ENCODE data around the gene TIE1. TPM values are rescaled to one million over a fixed set of nuclear protein-coding genes. Genes with fewer than 3 reads are reported as not detected.
A peak's percentile ranks its signal among the peaks of the same experiment; 100 is the strongest.

The TIE1 gene
- total and polyA plus RNA-seq, 3 donors from 2014 or later, result 10.5 to 16.8 (median 10.9) TPM

GRCh38 chr1:43293176-43293575, 7.6 kb upstream of the TIE1 start:
- DNase-seq, result no peak
- Histone ChIP-seq H3K9me3 (no peaks in the 10 kb centered on the region), H3K36me3 (ENCODE audit: low read depth, missing control alignments) (no peaks in the 10 kb centered on the region), H3K27ac (no peak overlapping the region), H3K27me3 (no peaks in the 10 kb centered on the region), H3K4me3 (no peak overlapping the region), H3K4me1 (peaks cover 15% of the 10 kb centered on the region)
- intact Hi-C loops (cut with DNase I; ENCODE audit: low total_unique reads), result no loop called here
- TF ChIP-seq POLR2A (IDR thresholded peaks at IDR 0.05) (no peak), CTCF (IDR thresholded peaks at IDR 0.05) (no peak)
- WGBS, 2 donors, result 90 to 100% methylated on average over 2 of the region's 2 CpGs

GRCh38 chr1:43293896-43294760, 6.7 kb upstream of the TIE1 start:
- Histone ChIP-seq H3K27me3 (no peaks in the 10 kb centered on the region), H3K27ac (peak overlapping the region; percentile 50 to 72), H3K9me3 (no peaks in the 10 kb centered on the region), H3K36me3 (ENCODE audit: low read depth, missing control alignments) (no peaks in the 10 kb centered on the region), H3K4me1 (peaks cover 15% of the 10 kb centered on the region), H3K4me3 (no peak overlapping the region)
- DNase-seq, result no peak
- TF ChIP-seq CTCF (IDR thresholded peaks at IDR 0.05) (no peak), POLR2A (IDR thresholded peaks at IDR 0.05) (no peak)
- intact Hi-C loops (cut with DNase I; ENCODE audit: low total_unique reads), result no loop called here
- WGBS, 2 donors, result 71 to 91% methylated on average over 7 of the region's 7 CpGs

- Histone ChIP-seq H3K27ac (peak overlapping the region; percentile 50 to 72), H3K9me3 (no peaks in the 10 kb centered on the region), H3K27me3 (no peaks in the 10 kb centered on the region), H3K36me3 (ENCODE audit: low read depth, missing control alignments) (no peaks in the 10 kb centered on the region), H3K4me3 (no peak overlapping the region), H3K4me1 (peaks cover 13% of the 10 kb centered on the region)
- DNase-seq, result no peak
- intact Hi-C loops (cut with DNase I; ENCODE audit: low total_unique reads), result no loop called here
- TF ChIP-seq CTCF (IDR thresholded peaks at IDR 0.05) (no peak), POLR2A (IDR thresholded peaks at IDR 0.05) (no peak)
- 73 to 83% methylated on average over 8 of the region's 8 CpGs for WGBS, 2 donors
Measured at GRCh38 chr1:43294761-43295160, 6.0 kb upstream of the TIE1 start.

GRCh38 chr1:43296207-43296606, 4.6 kb upstream of the TIE1 start:
- Histone ChIP-seq H3K4me1 (peaks cover 13% of the 10 kb centered on the region), H3K4me3 (no peak overlapping the region), H3K27me3 (no peaks in the 10 kb centered on the region), H3K36me3 (ENCODE audit: low read depth, missing control alignments) (no peaks in the 10 kb centered on the region), H3K9me3 (no peaks in the 10 kb centered on the region), H3K27ac (peak overlapping the region; percentile 34 to 72)
- intact Hi-C loops (cut with DNase I; ENCODE audit: low total_unique reads), result no loop called here
- 29 to 43% methylated on average over 1 of the region's 1 CpG for WGBS, 2 donors
- DNase-seq, result no peak
- TF ChIP-seq POLR2A (IDR thresholded peaks at IDR 0.05) (no peak), CTCF (IDR thresholded peaks at IDR 0.05) (no peak)

GRCh38 chr1:43298055-43298454, 2.7 kb upstream of the TIE1 start:
- peaks cover 13% of the 10 kb centered on the region for H3K4me1 ChIP-seq
- no peak overlapping the region for H3K27ac ChIP-seq
- no peaks in the 10 kb centered on the region for H3K36me3 ChIP-seq (ENCODE audit: low read depth, missing control alignments)
- intact Hi-C loops (cut with DNase I; ENCODE audit: low total_unique reads), result no loop called here
- H3K27me3 ChIP-seq, result no peaks in the 10 kb centered on the region
- DNase-seq, result no peak
- TF ChIP-seq POLR2A (IDR thresholded peaks at IDR 0.05) (no peak), CTCF (IDR thresholded peaks at IDR 0.05) (no peak)
- H3K9me3 ChIP-seq, result no peaks in the 10 kb centered on the region
- no peak overlapping the region for H3K4me3 ChIP-seq
- WGBS, 2 donors, result 85 to 100% methylated on average over 1 of the region's 1 CpG
